GM19328 (cell line): Measurements from ENCODE around the gene DHRS1.

Experiments
- ATAC-seq: cut with Tn5 transposase; IDR thresholded peaks from one replicate; pipeline ENCODE4 v1.9.1; 2021; ENCODE audit warnings: mild to moderate bottlenecking, moderate library complexity; ENCODE audit not compliant: unreplicated experiment

DHRS1 gene

DNA sequence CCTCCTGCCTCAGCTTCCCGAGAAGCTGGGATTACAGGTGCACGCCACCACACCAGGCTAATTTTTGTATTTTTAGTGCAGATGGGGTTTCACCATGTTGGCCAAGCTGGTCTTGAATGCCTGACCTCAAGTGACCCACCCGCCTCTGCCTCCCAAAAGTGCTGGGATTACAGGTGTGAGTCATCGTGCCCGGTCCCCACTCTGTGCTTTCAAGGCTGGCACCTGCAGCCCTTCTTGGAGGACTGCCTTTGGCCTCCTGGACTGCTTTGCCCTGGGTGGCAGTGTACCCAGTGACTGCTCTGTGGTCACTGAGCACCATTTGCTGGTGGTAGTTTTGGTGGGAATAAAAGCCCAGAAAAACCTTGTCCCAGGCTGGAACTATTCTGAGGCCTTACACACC is 12.6 kb downstream of the DHRS1 start:
- no peak for ATAC-seq

GRCh38 chr14:24285351-24285750 is 14.2 kb downstream of the DHRS1 start:
- ATAC-seq = no peak

- no peak for ATAC-seq
These were observed 15.0 kb downstream of the DHRS1 start for GRCh38 chr14:24284501-24285035.

DNA sequence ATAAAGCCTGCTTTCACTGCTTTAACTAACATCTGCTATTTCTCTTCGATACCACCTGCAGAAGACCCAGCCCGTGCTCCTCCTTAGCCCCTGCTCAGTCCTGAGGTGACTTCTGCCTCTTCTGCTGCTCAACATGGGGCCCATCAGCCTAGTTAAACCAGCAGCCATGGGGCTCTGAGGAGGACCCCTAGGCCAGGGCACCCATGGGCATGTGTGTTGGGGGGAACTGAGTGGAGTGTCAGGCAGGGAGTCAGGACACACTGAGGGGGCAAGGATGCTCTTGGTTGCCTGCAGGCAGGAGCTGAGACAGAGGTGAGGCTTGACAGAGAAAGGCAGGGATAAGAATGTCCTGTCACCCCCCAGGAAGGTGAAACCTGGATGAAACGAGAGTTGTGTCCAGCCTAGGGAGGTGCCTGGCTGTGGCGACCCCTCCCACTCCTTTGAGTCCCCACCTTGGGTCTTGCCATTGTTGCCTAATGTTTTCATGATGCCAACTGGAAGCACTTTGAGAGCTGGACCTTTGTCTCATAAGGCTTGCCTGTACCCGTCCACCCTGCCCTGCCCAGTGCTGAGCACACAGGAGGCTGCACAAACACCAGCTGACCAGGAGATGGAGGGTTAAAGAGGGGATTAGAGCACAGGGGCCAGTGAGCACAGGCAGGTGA is 15.7 kb downstream of the DHRS1 start:
- no peak for ATAC-seq

- no peak for ATAC-seq
These were observed 16.8 kb downstream of the DHRS1 start for GRCh38 chr14:24282736-24283135.

DNA sequence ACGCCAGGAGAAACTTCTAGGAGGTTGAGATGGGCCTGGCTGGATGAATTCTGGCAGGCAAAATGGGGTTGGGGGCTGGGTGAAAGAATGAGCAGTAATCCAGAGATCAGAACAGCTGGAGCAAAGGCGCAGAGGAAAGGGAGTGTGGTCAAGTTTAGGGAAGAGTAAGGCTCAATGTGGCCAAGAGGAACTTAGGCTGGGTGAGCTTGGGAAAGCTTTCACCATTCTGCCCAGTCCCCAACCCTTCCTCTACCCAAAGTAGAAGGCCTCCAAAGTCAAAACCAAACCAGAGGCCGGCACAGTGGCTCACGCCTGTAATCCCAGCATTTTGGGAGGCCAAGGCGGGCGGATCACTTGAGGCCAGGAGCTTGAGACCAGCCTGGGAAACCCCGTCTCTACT is 17.9 kb downstream of the DHRS1 start:
- ATAC-seq = no peak

DNA sequence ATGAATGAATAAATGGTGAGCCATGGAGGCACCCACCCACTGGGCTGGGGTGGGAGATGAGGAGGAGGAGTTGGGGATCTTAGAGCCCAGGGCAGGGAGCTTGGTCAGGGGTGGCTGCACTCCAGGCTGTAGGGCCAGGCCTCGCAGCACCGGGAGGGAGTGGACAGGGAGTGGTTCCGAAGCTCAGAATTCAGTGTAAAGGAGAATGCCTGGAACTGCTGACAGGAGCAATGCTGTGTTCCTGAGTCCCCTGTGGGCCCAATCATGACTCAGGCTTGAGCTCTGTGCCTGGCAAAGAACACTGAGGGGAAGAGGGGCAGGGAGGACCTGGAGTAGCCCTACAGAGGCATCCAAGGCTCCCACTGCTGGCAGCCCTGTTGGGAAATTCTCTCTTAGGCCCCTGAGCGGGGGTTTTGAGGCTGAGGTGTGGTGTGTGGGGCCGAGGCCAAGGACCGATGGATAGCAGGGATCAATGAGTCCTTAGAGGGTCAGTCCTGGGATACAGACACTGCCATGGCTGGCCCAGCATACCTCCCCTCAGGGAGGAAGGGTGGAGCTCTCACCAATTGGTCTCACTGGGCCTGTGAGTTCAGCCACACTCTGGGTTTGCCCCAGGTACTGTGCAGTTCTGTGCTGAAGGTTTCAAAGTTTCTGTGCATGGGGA is 18.7 kb downstream of the DHRS1 start:
- ATAC-seq = no peak

GRCh38 chr14:24279301-24280186 is 20.0 kb downstream of the DHRS1 start:
- ATAC-seq = peak; percentile 52

- ATAC-seq = no peak
These were observed 21.2 kb downstream of the DHRS1 start for GRCh38 chr14:24278424-24278823.

DNA sequence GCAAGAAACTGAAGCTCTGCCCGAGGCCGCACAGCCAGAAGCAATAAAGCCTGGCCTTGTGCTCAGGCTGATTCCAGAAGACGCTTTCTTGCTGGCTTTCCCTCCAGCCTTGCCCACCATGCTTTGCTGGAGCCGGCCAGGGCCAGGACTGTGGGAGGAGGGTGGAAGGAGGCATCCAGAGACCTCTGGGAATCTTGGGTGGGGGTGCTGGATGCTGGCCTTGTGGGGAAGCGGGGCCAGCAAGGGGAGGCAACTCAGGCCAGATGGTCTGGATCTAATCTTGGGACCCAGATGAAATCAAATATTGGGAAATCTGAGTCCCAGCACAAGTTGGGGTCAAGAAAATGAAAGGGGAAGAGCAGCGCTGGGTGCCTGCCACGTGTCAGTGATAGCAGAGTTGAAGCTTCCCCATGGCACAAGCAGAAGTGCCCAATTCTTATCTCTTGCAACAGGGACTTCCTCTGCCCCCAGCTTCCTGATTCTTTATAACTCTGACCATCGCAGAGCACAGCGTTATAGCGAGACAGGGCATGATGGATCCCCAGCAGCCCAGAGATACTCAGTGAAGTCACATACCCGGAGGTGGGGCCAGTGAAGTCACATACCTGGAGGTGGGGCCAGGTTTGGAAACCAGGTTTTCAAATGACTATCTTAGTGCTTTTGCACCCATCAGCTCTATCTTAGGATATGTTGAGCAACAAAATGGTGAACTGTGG is 21.8 kb downstream of the DHRS1 start:
- ATAC-seq = no peak

- no peak for ATAC-seq
These were observed 22.5 kb downstream of the DHRS1 start for GRCh38 chr14:24277071-24277470.

DNA sequence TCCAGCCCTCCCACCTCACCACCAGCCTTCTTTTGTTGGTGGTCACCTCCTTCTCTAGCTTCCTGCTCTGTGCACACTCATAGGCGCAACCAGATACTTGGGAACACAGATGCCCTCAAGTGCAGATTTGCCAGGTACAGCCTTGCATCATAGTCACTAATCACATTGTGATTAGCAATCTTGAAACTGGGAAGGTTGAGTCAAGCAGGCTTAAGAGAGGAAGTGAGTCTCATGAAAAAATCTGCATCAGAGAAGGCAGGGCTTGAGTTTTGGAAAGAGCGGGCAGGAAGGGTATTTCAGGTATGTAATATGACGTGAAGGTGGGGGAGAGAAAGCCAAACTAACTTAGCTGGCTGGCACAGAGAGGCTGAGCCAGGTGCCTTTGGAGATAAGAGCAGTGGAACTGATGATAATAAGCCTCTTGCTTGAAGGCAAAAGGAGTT is 25.5 kb downstream of the DHRS1 start:
- no peak for ATAC-seq

- ATAC-seq = no peak
These were observed 26.1 kb downstream of the DHRS1 start for GRCh38 chr14:24273422-24273998.

DNA sequence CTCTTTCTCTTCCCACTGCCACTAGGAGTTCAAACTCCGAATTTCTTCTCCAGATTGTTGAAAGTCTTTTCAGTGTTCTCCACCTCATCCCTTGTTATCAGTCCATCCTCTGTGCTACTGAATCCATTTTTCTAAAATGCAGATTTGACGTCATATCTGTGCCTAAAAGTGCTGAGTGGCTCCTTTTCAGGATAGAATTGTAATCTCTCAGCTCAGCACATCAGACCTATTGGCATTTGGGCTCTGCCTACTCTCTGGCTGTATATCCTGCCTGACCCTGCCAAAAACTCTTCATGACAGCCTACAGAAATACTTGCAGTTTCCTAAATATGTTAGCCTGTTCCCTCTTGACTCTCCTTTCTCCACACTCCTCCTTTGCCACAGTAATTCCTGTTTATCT is 27.1 kb downstream of the DHRS1 start:
- no peak for ATAC-seq

- ATAC-seq = no peak
These were observed 27.7 kb downstream of the DHRS1 start for GRCh38 chr14:24271834-24272263.

DNA sequence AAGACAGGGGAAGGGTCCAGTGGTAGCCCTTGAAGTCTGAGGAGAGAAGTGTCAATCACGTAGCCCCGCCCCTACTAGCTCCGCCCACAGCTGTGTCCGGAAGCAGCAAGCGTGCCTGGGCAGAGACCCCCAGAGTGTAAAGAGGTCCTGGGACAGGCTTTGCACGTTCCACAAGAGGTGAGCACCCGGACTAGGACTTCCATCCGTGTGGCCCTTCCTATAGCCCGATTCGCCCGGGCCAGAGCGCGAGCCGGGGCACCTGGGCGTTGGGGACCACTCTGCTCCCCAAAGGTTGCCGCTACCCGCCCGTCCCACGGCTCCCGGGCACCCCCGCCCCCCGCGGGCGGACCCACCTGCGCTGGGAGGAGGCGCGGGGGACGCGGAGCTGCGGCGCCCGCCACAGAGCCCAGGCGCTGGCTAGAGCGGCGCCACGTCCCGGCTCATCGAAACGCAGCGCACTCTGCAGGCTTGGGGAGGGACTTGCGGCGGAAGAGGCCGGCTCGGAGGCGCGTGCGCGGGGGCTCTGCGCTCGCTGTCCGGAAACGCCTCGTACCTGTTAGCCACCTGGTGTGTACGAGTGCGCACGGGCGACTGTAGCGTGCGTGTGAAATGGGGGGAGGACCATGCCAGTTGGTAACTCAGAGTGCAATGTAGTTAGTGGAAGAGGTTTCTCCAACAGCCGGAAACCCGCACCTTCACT is 28.3 kb downstream of the DHRS1 start, which contains the start of gene RABGGTA:
RABGGTA (minus strand) TSS at position 464 of the 700 bp plus-strand sequence. CDS start 482 bp downstream, outside the sequence.
- peak; percentile 85 for ATAC-seq

GRCh38 chr14:24270537-24271133 is 28.9 kb downstream of the DHRS1 start:
- ATAC-seq = no peak

DNA sequence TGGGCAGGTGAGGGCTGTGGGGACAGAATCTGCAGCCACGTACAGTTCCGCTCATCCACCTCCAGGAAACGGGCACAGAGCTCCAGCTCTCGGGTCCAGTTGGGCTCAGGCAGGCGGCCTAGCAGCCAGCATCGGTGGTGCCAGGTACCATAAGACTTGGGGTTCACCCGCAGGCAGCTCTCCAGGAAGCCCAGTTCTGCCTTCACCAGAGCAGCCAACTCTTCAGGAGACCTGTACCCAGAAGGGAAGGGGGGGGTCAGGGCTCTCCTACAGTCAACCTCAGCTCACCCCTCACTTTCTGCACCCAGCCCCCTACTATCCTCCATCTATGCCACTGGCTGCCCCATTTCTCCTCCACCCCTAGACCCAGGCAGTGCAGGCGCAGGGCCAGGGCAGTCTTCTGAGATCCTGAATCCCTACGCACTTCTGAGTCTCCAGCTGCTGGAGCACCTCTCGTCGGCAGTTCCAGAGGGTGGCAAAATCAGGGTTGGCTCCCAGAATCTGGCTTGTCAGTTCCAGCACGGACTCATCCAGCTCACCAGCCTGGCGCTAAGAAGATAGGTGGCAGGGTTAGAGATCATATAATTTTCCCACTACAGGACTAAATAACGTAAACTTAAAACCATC is 29.6 kb downstream of the DHRS1 start:
- ATAC-seq = no peak

DNA sequence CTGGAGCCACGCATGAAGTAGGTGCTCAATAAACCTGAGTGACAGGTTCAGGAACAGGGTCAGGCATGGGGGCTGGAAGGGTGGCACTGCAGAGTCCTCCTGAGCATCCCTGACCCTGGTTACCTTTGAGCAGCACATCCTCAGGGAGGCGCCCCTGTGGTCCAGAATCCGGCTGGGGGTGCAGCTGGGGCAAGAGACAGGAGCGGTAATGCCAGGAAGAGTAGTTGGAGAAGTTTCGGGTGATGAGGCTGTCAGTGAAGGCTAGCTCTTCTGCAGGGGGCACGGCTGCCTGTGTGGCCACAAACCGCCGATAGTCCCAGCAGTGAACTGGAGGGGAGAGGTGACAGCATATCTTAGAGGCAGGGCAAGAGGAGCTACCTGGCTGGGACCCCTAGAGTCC is 30.2 kb downstream of the DHRS1 start:
- ATAC-seq = no peak
